ENCODE measurements around the gene PTPN7. TPM values are rescaled to one million over a fixed set of nuclear protein-coding genes. Genes with fewer than 3 reads are reported as not detected.

PTPN7 gene
- total and polyA plus RNA-seq, 2 of the 13 experiments (the other 11 are each of a cell fraction or from before 2014, with no cell fraction given) = not detected

DNA sequence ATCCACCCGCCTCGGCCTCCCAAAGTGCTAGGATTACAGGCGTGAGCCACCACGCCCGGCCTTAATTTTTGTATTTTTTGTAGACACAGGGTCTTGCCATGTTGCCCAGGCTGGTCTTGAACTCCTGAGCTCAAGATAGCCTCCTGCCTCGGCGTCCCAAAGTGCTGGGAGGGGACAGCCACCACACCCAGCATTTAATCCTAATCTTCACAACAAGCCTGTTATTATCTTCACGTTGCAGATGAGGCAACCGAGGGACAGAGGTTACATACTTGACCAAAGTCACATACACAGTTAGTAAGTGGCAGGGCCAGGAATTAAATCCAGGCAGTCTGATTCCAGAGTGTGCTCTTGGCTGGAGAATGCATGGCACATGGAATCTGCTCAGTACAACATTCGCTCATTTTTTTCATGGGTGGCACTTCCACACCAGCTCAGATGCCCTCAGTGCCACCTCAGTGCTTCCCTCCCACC, 42.5 kb downstream of the PTPN7 start:
- H3K4me1 ChIP-seq (ENCODE audit: insufficient read depth, low read length) = peaks cover 44% of the 10 kb centered on the region
- intact Hi-C loops (cut with micrococcal nuclease; ENCODE audit: unreplicated experiment) = loop anchor here (2.0 to 10.0 kb wide), 2 partner anchors 31 to 223 kb away; no protein-coding TSS in a partner anchor
- in situ Hi-C loops (cut with HindIII; ENCODE audit: extremely low pct_ligation_motif_present, low pct_unique_long_range_greater_than_20kb) = loop anchor here (5.0 kb wide), 1 partner anchor 106 kb away; the partner anchor contains the start of gene ELF3
- no peaks in the 10 kb centered on the region for H3K9me3 ChIP-seq (ENCODE audit: low read length)
- no peak overlapping the region for H2AFZ ChIP-seq (ENCODE audit: low read length)
- H3K27me3 ChIP-seq (ENCODE audit: control insufficient read depth in 1 of 2, insufficient read depth in 2 of 2, low read length in 2 of 2) = peaks cover 0 to 17% of the 10 kb centered on the region in 2 experiments; a peak in 2 of 5 replicates
- POLR2A ChIA-PET = interaction anchor here (0.6 to 3.7 kb wide), 2 partner anchors 33 to 107 kb away, joined by 3 to 30 read pairs; partner anchors contain the start of gene ELF3
- ATAC-seq (peak; percentile 25), DNase-seq (ENCODE audit: low spot score) (peak; percentile 56), FAIRE-seq (no peak)
- 35% methylated on average over 10 of the region's 10 CpGs for WGBS (ENCODE audit: low lambda C conversion rate)
- H3K9ac ChIP-seq (ENCODE audit: insufficient read depth, low read depth, low read length) = no peak overlapping the region
- no TSS peak for BruUV-seq (replicated peaks)
- no peak overlapping the region for H3K27ac ChIP-seq (ENCODE audit: extremely low read length, insufficient read depth, low read length)
- CTCF ChIA-PET (ENCODE audit: low intra/inter-chr PET ratio, low total read pairs) = interaction anchor here (1.0 to 3.1 kb wide), 4 partner anchors 27 to 118 kb away, joined by 3 to 69 read pairs (median 41); partner anchors contain the start of gene ELF3
- H4K20me1 ChIP-seq (ENCODE audit: insufficient read depth, low read length) = no peaks in the 10 kb centered on the region
- no peak overlapping the region for H3K4me3 ChIP-seq (replicated peaks in 1 of 3; ENCODE audit: insufficient read depth in 1 of 3, low read depth in 2 of 3, low read length in 3 of 3)
- H3K4me2 ChIP-seq (ENCODE audit: low read depth, low read length) = peak overlapping the region; percentile 14; the same call in 1 of the 2 replicates
- H3K79me2 ChIP-seq (ENCODE audit: insufficient read depth, low read length) = no peaks in the 10 kb centered on the region
- no peaks in the 10 kb centered on the region for H3K36me3 ChIP-seq (replicated peaks in 1 of 2; ENCODE audit: control insufficient read depth in 1 of 2, insufficient read depth in 2 of 2, low read length in 2 of 2)
- TF ChIP-seq PPARG (CRISPR knock-in tag; conservative IDR thresholded peaks at IDR 0.05) (no peak), TCF7 (IDR thresholded peaks at IDR 0.05; ENCODE audit: low read depth) (no peak), ZNF546 (CRISPR knock-in tag; conservative IDR thresholded peaks at IDR 0.05) (no peak), ZNF878 (CRISPR knock-in tag; IDR thresholded peaks at IDR 0.05) (no peak), SP2 (CRISPR knock-in tag; IDR thresholded peaks at IDR 0.05) (no peak), FOXA1 (IDR thresholded peaks at IDR 0.05) (no peak), FOXA1 (CRISPR knock-in tag; IDR thresholded peaks at IDR 0.05) (no peak), PITX1 (CRISPR knock-in tag; IDR thresholded peaks at IDR 0.05) (0 out of 2 replicates have a peak, but pooled peaks have one; percentile 28), FOXP1 (IDR thresholded peaks at IDR 0.05) (no peak), FOXP1 (CRISPR knock-in tag; IDR thresholded peaks at IDR 0.05) (no peak), CEBPB (IDR thresholded peaks at IDR 0.05; ENCODE audit: borderline replicate concordance, low read depth, low read length) (peak; percentile 48; the same call in 1 of the 2 replicates), ZNF432 (CRISPR knock-in tag; IDR thresholded peaks at IDR 0.05; ENCODE audit: borderline replicate concordance) (no peak), CBX1 (IDR thresholded peaks at IDR 0.05; ENCODE audit: low read depth) (no peak), SOX13 (IDR thresholded peaks at IDR 0.05) (no peak), SOX13 (CRISPR knock-in tag; conservative IDR thresholded peaks at IDR 0.05 in 1 of 2, IDR thresholded peaks at IDR 0.05 in 1 of 2) (peak in 1 of 2 experiments; percentile 24; a peak in 1 of 4 replicates), SRSF9 (IDR thresholded peaks at IDR 0.05; ENCODE audit: borderline replicate concordance, insufficient read depth, low read depth, low read length, poor library complexity, severe bottlenecking) (no peak), ZNF563 (CRISPR knock-in tag; IDR thresholded peaks at IDR 0.05) (no peak), ZNF292 (CRISPR knock-in tag; IDR thresholded peaks at IDR 0.05; ENCODE audit: borderline replicate concordance, low read depth) (no peak), PAXIP1 (CRISPR knock-in tag; conservative IDR thresholded peaks at IDR 0.05) (0 out of 2 replicates have a peak, but pooled peaks have one; percentile 26), NRL (CRISPR knock-in tag; IDR thresholded peaks at IDR 0.05; ENCODE audit: borderline replicate concordance) (no peak), KLF11 (CRISPR knock-in tag; IDR thresholded peaks at IDR 0.05) (no peak), ZNF207 (IDR thresholded peaks at IDR 0.05; ENCODE audit: borderline replicate concordance) (no peak), ZNF558 (CRISPR knock-in tag; IDR thresholded peaks at IDR 0.05; ENCODE audit: borderline replicate concordance) (no peak), ARHGAP35 (CRISPR knock-in tag; IDR thresholded peaks at IDR 0.05; ENCODE audit: borderline replicate concordance) (no peak), SAP130 (CRISPR knock-in tag; IDR thresholded peaks at IDR 0.05; ENCODE audit: low read depth) (peak; percentile 55)
